ENCODE measurements around the gene DPEP2NB.

DNA sequence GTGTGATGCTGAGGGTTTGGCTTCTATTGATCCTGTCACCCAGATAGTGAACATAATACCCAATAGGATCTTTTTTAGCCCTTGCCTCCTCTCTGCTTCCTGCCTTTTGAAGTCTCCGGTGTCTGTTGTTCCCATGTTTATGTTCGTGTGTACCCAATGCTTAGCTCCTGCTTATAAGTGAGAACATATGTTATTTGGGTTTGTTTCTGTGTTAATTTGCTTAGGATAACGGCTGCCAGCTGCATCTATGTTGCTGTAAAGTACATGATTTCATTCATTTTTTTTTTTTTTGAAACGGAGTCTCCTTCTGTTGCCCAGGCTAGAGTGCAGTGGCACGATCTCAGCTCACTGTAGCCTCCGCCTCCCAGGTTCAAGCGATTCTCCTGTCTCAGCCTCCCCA is 30.4 kb upstream of the DPEP2NB start:
- TF ChIP-seq, protein P1, sequence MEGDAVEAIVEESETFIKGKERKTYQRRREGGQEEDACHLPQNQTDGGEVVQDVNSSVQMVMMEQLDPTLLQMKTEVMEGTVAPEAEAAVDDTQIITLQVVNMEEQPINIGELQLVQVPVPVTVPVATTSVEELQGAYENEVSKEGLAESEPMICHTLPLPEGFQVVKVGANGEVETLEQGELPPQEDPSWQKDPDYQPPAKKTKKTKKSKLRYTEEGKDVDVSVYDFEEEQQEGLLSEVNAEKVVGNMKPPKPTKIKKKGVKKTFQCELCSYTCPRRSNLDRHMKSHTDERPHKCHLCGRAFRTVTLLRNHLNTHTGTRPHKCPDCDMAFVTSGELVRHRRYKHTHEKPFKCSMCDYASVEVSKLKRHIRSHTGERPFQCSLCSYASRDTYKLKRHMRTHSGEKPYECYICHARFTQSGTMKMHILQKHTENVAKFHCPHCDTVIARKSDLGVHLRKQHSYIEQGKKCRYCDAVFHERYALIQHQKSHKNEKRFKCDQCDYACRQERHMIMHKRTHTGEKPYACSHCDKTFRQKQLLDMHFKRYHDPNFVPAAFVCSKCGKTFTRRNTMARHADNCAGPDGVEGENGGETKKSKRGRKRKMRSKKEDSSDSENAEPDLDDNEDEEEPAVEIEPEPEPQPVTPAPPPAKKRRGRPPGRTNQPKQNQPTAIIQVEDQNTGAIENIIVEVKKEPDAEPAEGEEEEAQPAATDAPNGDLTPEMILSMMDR (IDR thresholded peaks at IDR 0.05), result no peak
- TF ChIP-seq POLR2A (IDR thresholded peaks at IDR 0.05), result no peak
